Thyroid gland (tissue), 4 donors: Measurements from ENCODE around the gene GDI2.

Experiments
- POLR2A ChIP-seq, 2 donors: fragments of 450-650 bp; IDR thresholded peaks; one replicate each; pipeline ENCODE4 v1.6.1; 2017; ENCODE audit warnings: antibody characterized with exemption in 2 of 2, mild to moderate bottlenecking in 2 of 2, moderate library complexity in 1 of 2
- TF ChIP-seq, protein P1 (sequence below), 6 experiments: fragments of 200-600 bp in 3 of 6; fragments of 450-650 bp in 3 of 6; sonication (generic) in 3 of 6; IDR thresholded peaks; one replicate each; pipeline ENCODE4 v1.5.1; 2016 to 2019; ENCODE audit warnings: antibody characterized with exemption in 6 of 6, mild to moderate bottlenecking in 2 of 6, inconsistent platforms in 1 of 6, moderate library complexity in 1 of 6

DNA sequence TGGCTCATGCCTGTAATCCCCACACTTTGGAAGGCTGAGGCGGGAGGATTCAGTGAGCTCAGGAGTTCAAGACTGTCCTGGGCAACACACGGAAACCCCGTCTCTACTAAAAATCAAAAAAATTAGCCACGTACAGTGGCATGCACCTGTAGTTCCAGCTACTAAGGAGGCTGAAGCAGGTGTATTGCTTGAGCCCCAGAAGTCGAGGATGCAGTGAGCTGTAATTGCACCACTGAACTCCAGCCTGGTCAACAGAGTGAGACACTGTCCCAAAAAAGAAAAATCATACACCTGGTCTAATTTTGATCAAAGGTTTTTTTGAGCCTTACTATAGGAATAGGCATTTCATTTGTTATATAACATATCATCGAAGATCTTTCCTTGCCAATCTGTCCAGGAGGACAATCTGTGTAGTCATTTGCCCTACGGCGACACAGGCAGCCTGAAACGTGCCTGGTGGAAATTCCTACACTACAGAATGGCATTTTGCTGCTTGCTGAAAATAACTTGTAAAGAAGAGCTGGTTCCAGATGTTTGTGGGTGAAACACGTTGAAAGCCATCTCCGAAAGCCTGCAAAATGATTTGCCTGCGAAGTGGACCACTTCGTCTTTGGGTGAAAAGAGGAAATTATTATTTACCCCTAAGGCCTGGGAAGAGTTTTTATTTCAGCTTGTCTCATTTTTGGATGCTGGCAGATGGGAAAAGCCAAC is 31.3 kb upstream of the GDI2 start:
- TF ChIP-seq, protein P1, sequence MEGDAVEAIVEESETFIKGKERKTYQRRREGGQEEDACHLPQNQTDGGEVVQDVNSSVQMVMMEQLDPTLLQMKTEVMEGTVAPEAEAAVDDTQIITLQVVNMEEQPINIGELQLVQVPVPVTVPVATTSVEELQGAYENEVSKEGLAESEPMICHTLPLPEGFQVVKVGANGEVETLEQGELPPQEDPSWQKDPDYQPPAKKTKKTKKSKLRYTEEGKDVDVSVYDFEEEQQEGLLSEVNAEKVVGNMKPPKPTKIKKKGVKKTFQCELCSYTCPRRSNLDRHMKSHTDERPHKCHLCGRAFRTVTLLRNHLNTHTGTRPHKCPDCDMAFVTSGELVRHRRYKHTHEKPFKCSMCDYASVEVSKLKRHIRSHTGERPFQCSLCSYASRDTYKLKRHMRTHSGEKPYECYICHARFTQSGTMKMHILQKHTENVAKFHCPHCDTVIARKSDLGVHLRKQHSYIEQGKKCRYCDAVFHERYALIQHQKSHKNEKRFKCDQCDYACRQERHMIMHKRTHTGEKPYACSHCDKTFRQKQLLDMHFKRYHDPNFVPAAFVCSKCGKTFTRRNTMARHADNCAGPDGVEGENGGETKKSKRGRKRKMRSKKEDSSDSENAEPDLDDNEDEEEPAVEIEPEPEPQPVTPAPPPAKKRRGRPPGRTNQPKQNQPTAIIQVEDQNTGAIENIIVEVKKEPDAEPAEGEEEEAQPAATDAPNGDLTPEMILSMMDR (IDR thresholded peaks at IDR 0.05), result no peak
- TF ChIP-seq POLR2A (IDR thresholded peaks at IDR 0.05), result no peak
